ENCODE results near the gene ABHD10.

Gene ABHD10

GRCh38 chr3:111978583-111979433 is at the start of gene ABHD10:
Gene ABHD10, plus strand, starts transcription at chr3:111979026. Its CDS starts 36 bp downstream, at chr3:111979062.
- H3K4me3 ChIP-seq (ENCODE audit: low read depth, low read length): peak within 1 kb of the TSS; percentile 90
- no peak for TF ChIP-seq CTCF (IDR thresholded peaks at IDR 0.05; ENCODE audit: low read depth, low read length, missing control alignments)
- peak; percentile 96 for DNase-seq
- in situ Hi-C loops (cut with HindIII; ENCODE audit: low pct_ligation_motif_present, low sequenced_read_pairs): no loop called here
- H3K36me3 ChIP-seq (replicated peaks): peaks cover 11% of the 10 kb centered on the region
- H3K27me3 ChIP-seq (replicated peaks): no peaks in the 10 kb centered on the region
- peak within 1 kb of the TSS; percentile 60 for H3K27ac ChIP-seq

- no peak overlapping the region for H3K27ac ChIP-seq
- peaks cover 13% of the 10 kb centered on the region for H3K36me3 ChIP-seq (replicated peaks)
- no peak for TF ChIP-seq CTCF (IDR thresholded peaks at IDR 0.05; ENCODE audit: low read depth, low read length, missing control alignments)
- no peak overlapping the region for H3K4me3 ChIP-seq (ENCODE audit: low read depth, low read length)
- DNase-seq: no peak
- in situ Hi-C loops (cut with HindIII; ENCODE audit: low pct_ligation_motif_present, low sequenced_read_pairs): no loop called here
- H3K27me3 ChIP-seq (replicated peaks): no peaks in the 10 kb centered on the region
Observed at GRCh38 chr3:111929484-111929883, 49.3 kb upstream of the ABHD10 start.

GRCh38 chr3:111932946-111933345 is 45.9 kb upstream of the ABHD10 start:
- H3K36me3 ChIP-seq (replicated peaks): peaks cover 6% of the 10 kb centered on the region
- no peaks in the 10 kb centered on the region for H3K27me3 ChIP-seq (replicated peaks)
- in situ Hi-C loops (cut with HindIII; ENCODE audit: low pct_ligation_motif_present, low sequenced_read_pairs): no loop called here
- DNase-seq: no peak
- no peak for TF ChIP-seq CTCF (IDR thresholded peaks at IDR 0.05; ENCODE audit: low read depth, low read length, missing control alignments)
- H3K4me3 ChIP-seq (ENCODE audit: low read depth, low read length): no peak overlapping the region
- H3K27ac ChIP-seq: no peak overlapping the region

- Histone ChIP-seq H3K36me3 (replicated peaks) (peaks cover 31% of the 10 kb centered on the region), H3K4me3 (ENCODE audit: low read depth, low read length) (no peak overlapping the region), H3K27me3 (replicated peaks) (no peaks in the 10 kb centered on the region), H3K27ac (peak overlapping the region; percentile 94)
- TF ChIP-seq CTCF (IDR thresholded peaks at IDR 0.05; ENCODE audit: low read depth, low read length, missing control alignments): no peak
- in situ Hi-C loops (cut with HindIII; ENCODE audit: low pct_ligation_motif_present, low sequenced_read_pairs): no loop called here
- peak; percentile 36 for DNase-seq
Observed at GRCh38 chr3:111936191-111936841, 42.5 kb upstream of the ABHD10 start.

GRCh38 chr3:111936967-111937366 is 41.9 kb upstream of the ABHD10 start:
- Histone ChIP-seq H3K27me3 (replicated peaks) (no peaks in the 10 kb centered on the region), H3K4me3 (ENCODE audit: low read depth, low read length) (no peak overlapping the region), H3K36me3 (replicated peaks) (peaks cover 37% of the 10 kb centered on the region), H3K27ac (peak overlapping the region; percentile 94)
- no peak for DNase-seq
- no peak for TF ChIP-seq CTCF (IDR thresholded peaks at IDR 0.05; ENCODE audit: low read depth, low read length, missing control alignments)
- in situ Hi-C loops (cut with HindIII; ENCODE audit: low pct_ligation_motif_present, low sequenced_read_pairs): no loop called here
